KMS-11 (cell line): ENCODE measurements around the gene EEF1AKMT4.

Experiments used
- H2AFZ ChIP-seq: fragments of 200-600 bp; sonication (generic); 2 replicates; pipeline ENCODE4 v1.6.1; 2016; ENCODE audit warnings: antibody characterized with exemption, mixed run types, low read depth
- H3K27ac ChIP-seq: fragments of 200-600 bp; sonication (generic); 2 replicates; pipeline ENCODE4 v1.6.1; 2016; ENCODE audit warnings: mild to moderate bottlenecking, mixed run types
- H3K27me3 ChIP-seq: fragments of 200-600 bp; sonication (generic); 2 replicates; pipeline ENCODE4 v1.6.1; 2017; ENCODE audit warnings: mild to moderate bottlenecking, low read depth, mixed run types, moderate library complexity; ENCODE audit not compliant: insufficient read depth
- H3K36me3 ChIP-seq: fragments of 200-600 bp; sonication (generic); 2 replicates; pipeline ENCODE4 v1.6.1; 2017; ENCODE audit warnings: mild to moderate bottlenecking, mixed run types; ENCODE audit not compliant: insufficient read depth
- H3K4me1 ChIP-seq: fragments of 200-600 bp; sonication (generic); 2 replicates; pipeline ENCODE4 v1.6.1; 2016; ENCODE audit warnings: mild to moderate bottlenecking, low read depth, mixed run types; ENCODE audit not compliant: poor library complexity, severe bottlenecking
- H3K4me2 ChIP-seq: fragments of 200-600 bp; sonication (generic); 2 replicates; pipeline ENCODE4 v1.7.0; 2016; ENCODE audit warnings: mild to moderate bottlenecking, mixed run types
- H3K4me3 ChIP-seq: fragments of 200-600 bp; sonication (generic); IDR thresholded peaks from 2 replicates; pipeline ENCODE4 v1.6.1; 2017; ENCODE audit warnings: low read depth, low read length, mixed read lengths; ENCODE audit not compliant: insufficient read depth
- H3K79me2 ChIP-seq: fragments of 200-600 bp; sonication (generic); 2 replicates; pipeline ENCODE4 v1.6.1; 2016; ENCODE audit warnings: low read depth, mixed run types; ENCODE audit not compliant: insufficient read depth
- H3K9ac ChIP-seq: fragments of 200-600 bp; sonication (generic); 2 replicates; pipeline ENCODE4 v1.6.1; 2016; ENCODE audit warnings: mild to moderate bottlenecking, mixed run types
- H4K20me1 ChIP-seq: fragments of 200-600 bp; sonication (generic); 2 replicates; pipeline ENCODE4 v1.6.1; 2016; ENCODE audit warnings: mild to moderate bottlenecking, mixed run types; ENCODE audit not compliant: insufficient read depth
- CTCF ChIP-seq: fragments of 200-600 bp; sonication (generic); conservative IDR thresholded peaks from 2 replicates; pipeline ENCODE4 v1.6.1; 2017; ENCODE audit warnings: low read depth, mild to moderate bottlenecking, antibody characterized with exemption, low read length, moderate library complexity, mixed read lengths

Gene EEF1AKMT4

DNA sequence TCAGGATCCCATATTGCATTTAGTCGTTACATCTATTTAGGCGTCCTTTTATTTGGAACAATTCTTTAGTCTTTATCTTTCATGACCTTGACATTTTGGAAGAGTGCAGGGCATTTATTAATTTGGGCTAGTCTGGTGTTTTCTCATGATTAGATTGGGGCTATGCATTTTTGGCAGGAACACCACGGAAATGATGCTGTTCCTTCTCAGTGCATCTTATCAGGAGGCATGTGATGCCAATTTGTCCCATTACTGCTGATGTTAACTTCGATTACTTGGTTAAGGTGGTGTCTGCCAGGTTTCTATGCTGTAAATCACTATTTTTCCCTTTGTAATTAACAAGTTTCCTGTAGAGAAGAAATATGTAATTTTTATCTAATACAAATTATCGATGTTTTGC is 38.2 kb upstream of the EEF1AKMT4 start:
- Histone ChIP-seq H2AFZ (no peak overlapping the region), H3K4me3 (no peak overlapping the region), H3K27me3 (no peaks in the 10 kb centered on the region), H3K4me1 (no peaks in the 10 kb centered on the region), H3K9ac (no peak overlapping the region), H4K20me1 (no peaks in the 10 kb centered on the region), H3K79me2 (no peaks in the 10 kb centered on the region), H3K4me2 (no peak overlapping the region), H3K27ac (no peak overlapping the region), H3K36me3 (no peaks in the 10 kb centered on the region)
- TF ChIP-seq CTCF: no peak

DNA sequence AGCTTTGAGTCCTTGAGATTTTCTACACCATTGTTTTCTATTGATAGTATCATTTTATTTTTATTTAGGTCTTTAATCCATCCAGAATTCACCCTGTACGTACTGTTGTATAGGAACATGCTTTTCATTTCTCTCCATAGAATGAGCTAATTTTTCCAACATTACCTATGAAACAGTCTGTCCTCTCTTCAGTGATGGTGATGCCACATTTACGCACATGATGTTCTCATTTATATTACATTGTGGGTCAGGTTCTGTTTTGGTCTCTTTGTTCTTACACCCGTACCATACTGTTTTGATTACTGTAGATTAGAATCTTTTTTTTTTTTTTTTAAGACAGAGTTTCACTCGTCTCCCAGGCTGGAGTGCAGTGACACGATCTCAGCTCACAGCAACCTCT is 37.8 kb upstream of the EEF1AKMT4 start:
- Histone ChIP-seq H3K27ac (no peak overlapping the region), H3K36me3 (no peaks in the 10 kb centered on the region), H4K20me1 (no peaks in the 10 kb centered on the region), H3K27me3 (no peaks in the 10 kb centered on the region), H3K9ac (no peak overlapping the region), H3K4me2 (no peak overlapping the region), H3K79me2 (no peaks in the 10 kb centered on the region), H3K4me3 (no peak overlapping the region), H2AFZ (no peak overlapping the region), H3K4me1 (no peaks in the 10 kb centered on the region)
- no peak for TF ChIP-seq CTCF

GRCh38 chr3:184218814-184219213 is 30.7 kb upstream of the EEF1AKMT4 start:
- Histone ChIP-seq H3K4me3 (no peak overlapping the region), H3K4me1 (no peaks in the 10 kb centered on the region), H3K27ac (no peak overlapping the region), H3K4me2 (no peak overlapping the region), H4K20me1 (no peaks in the 10 kb centered on the region), H3K36me3 (no peaks in the 10 kb centered on the region), H3K27me3 (no peaks in the 10 kb centered on the region), H2AFZ (no peak overlapping the region), H3K79me2 (no peaks in the 10 kb centered on the region), H3K9ac (no peak overlapping the region)
- no peak for TF ChIP-seq CTCF

- H2AFZ ChIP-seq: no peak overlapping the region
- TF ChIP-seq CTCF: no peak
- no peaks in the 10 kb centered on the region for H4K20me1 ChIP-seq
- no peaks in the 10 kb centered on the region for H3K4me1 ChIP-seq
- no peak overlapping the region for H3K4me2 ChIP-seq
- H3K9ac ChIP-seq: no peak overlapping the region
- no peaks in the 10 kb centered on the region for H3K36me3 ChIP-seq
- no peak overlapping the region for H3K27ac ChIP-seq
- no peaks in the 10 kb centered on the region; the same call in 1 of the 2 replicates for H3K27me3 ChIP-seq
- no peaks in the 10 kb centered on the region for H3K79me2 ChIP-seq
- H3K4me3 ChIP-seq: no peak overlapping the region
Observed at GRCh38 chr3:184222521-184222920, 27.0 kb upstream of the EEF1AKMT4 start.
